ENCODE measurements around the gene GALNT12.

GALNT12 gene

GRCh38 chr9:98884849-98885248 is 77.4 kb downstream of the GALNT12 start:
- TF ChIP-seq CTCF (IDR thresholded peaks at IDR 0.05; ENCODE audit: control insufficient read depth, insufficient read depth, low read depth, low read length, missing control alignments) = no peak
- no peak for DNase-seq (ENCODE audit: low read depth)
- H3K4me3 ChIP-seq (ENCODE audit: control insufficient read depth, low read depth, low read length) = no peak overlapping the region

- no peak overlapping the region for H3K4me3 ChIP-seq (ENCODE audit: control insufficient read depth, low read depth, low read length)
- no peak for DNase-seq (ENCODE audit: low read depth)
- no peak for TF ChIP-seq CTCF (IDR thresholded peaks at IDR 0.05; ENCODE audit: control insufficient read depth, insufficient read depth, low read depth, low read length, missing control alignments)
Measured at GRCh38 chr9:98885575-98886295, 78.3 kb downstream of the GALNT12 start.

GRCh38 chr9:98886691-98887229 is 79.3 kb downstream of the GALNT12 start:
- DNase-seq (ENCODE audit: low read depth) = no peak
- no peak overlapping the region for H3K4me3 ChIP-seq (ENCODE audit: control insufficient read depth, low read depth, low read length)
- no peak for TF ChIP-seq CTCF (IDR thresholded peaks at IDR 0.05; ENCODE audit: control insufficient read depth, insufficient read depth, low read depth, low read length, missing control alignments)

- H3K4me3 ChIP-seq (ENCODE audit: control insufficient read depth, low read depth, low read length) = no peak overlapping the region
- TF ChIP-seq CTCF (IDR thresholded peaks at IDR 0.05; ENCODE audit: control insufficient read depth, insufficient read depth, low read depth, low read length, missing control alignments) = no peak
- no peak for DNase-seq (ENCODE audit: low read depth)
Measured at GRCh38 chr9:98887918-98888510, 80.5 kb downstream of the GALNT12 start.

- no peak for DNase-seq (ENCODE audit: low read depth)
- no peak overlapping the region for H3K4me3 ChIP-seq (ENCODE audit: control insufficient read depth, low read depth, low read length)
- TF ChIP-seq CTCF (IDR thresholded peaks at IDR 0.05; ENCODE audit: control insufficient read depth, insufficient read depth, low read depth, low read length, missing control alignments) = no peak
Measured at GRCh38 chr9:98888801-98889421, 81.4 kb downstream of the GALNT12 start.

- DNase-seq (ENCODE audit: low read depth) = no peak
- no peak overlapping the region for H3K4me3 ChIP-seq (ENCODE audit: control insufficient read depth, low read depth, low read length)
- no peak for TF ChIP-seq CTCF (IDR thresholded peaks at IDR 0.05; ENCODE audit: control insufficient read depth, insufficient read depth, low read depth, low read length, missing control alignments)
Measured at GRCh38 chr9:98890256-98890655, 82.8 kb downstream of the GALNT12 start.

Measured in AG09309 (cell line).